K562 (cell line): ENCODE measurements around the gene CCDC194. TPM values are rescaled to one million over a fixed set of nuclear protein-coding genes. Genes with fewer than 3 reads are reported as not detected.

ENCODE experiments used
- BCOR ChIP-seq: fragments of 450-650 bp; IDR thresholded peaks from 2 replicates; pipeline ENCODE4 v1.6.1; 2016
- HDAC6 ChIP-seq: IDR thresholded peaks from 2 replicates; pipeline ENCODE4 v1.6.1; 2012; ENCODE audit warnings: low read depth, mild to moderate bottlenecking, control low read depth, inconsistent platforms, low read length, moderate library complexity
- HMG20B ChIP-seq: fragments of 250-450 bp; sonication (Bioruptor Pico); IDR thresholded peaks from 2 replicates; pipeline ENCODE4 v1.5.0; 2021; ENCODE audit warnings: mild to moderate bottlenecking
- KDM1A ChIP-seq, 2 experiments: fragments of 450-650 bp; IDR thresholded peaks; 2 replicates each; pipeline ENCODE4 v1.6.1; 2016; ENCODE audit warnings: mild to moderate bottlenecking in 2 of 2
- KDM5B ChIP-seq: fragments of 200-600 bp; sonication (generic); IDR thresholded peaks from 2 replicates; pipeline ENCODE4 v1.6.1; 2012; ENCODE audit warnings: low read depth, mild to moderate bottlenecking, moderate library complexity, low read length, control low read depth, inconsistent platforms; ENCODE audit not compliant: insufficient replicate concordance
- MCM2 ChIP-seq: fragments of 450-650 bp; IDR thresholded peaks from 2 replicates; pipeline ENCODE4 v1.6.1; 2017; ENCODE audit warnings: low read depth, mild to moderate bottlenecking
- NFE2L1 ChIP-seq: fragments of 450-650 bp; IDR thresholded peaks from 2 replicates; pipeline ENCODE4 v1.6.1; 2016; ENCODE audit warnings: missing genetic modification characterization, low read depth, mild to moderate bottlenecking, missing compliant biosample characterization, moderate library complexity, borderline replicate concordance
- RBM25 ChIP-seq: fragments of 200-400 bp; formaldehyde crosslinking; IDR thresholded peaks from 2 replicates; pipeline ENCODE4 v1.6.1; 2018; ENCODE audit warnings: low read length, low read depth, moderate library complexity; ENCODE audit not compliant: severe bottlenecking
- RBM34 ChIP-seq: fragments of 200-400 bp; formaldehyde crosslinking; IDR thresholded peaks from 2 replicates; pipeline ENCODE4 v1.6.1; 2018; ENCODE audit warnings: low read length, borderline replicate concordance; ENCODE audit not compliant: insufficient read depth
- SAFB ChIP-seq: fragments of 200-400 bp; formaldehyde crosslinking; IDR thresholded peaks from 2 replicates; pipeline ENCODE4 v1.6.1; 2017; ENCODE audit warnings: low read depth, low read length, borderline replicate concordance
- SMARCA5 ChIP-seq: fragments of 450-650 bp; IDR thresholded peaks from 2 replicates; pipeline ENCODE4 v1.6.1; 2016
- ZBTB26 ChIP-seq: fragments of 450-650 bp; formaldehyde crosslinking; IDR thresholded peaks from 2 replicates; pipeline ENCODE4 v1.4.0; 2022; ENCODE audit warnings: missing genetic modification characterization
- ZNF274 ChIP-seq: IDR thresholded peaks from 2 replicates; pipeline ENCODE4 v1.6.1; 2011; ENCODE audit warnings: low read depth, mild to moderate bottlenecking, low read length, moderate library complexity, borderline replicate concordance
- ZNF3 ChIP-seq: fragments of 250-450 bp; sonication (Bioruptor Pico); IDR thresholded peaks from 2 replicates; pipeline ENCODE4 v1.5.0; 2021; ENCODE audit warnings: mild to moderate bottlenecking, moderate library complexity
- ZNF316 ChIP-seq: fragments of 450-650 bp; IDR thresholded peaks from 2 replicates; pipeline ENCODE4 v1.6.1; 2016
- ZNF398 ChIP-seq: fragments of 250-450 bp; sonication (Bioruptor Pico); IDR thresholded peaks from 2 replicates; pipeline ENCODE4 v1.8.0; 2021; ENCODE audit warnings: moderate library complexity, mild to moderate bottlenecking, inconsistent platforms
- polyA plus RNA-seq, 8 experiments: library from polyadenylated mRNA; depleted of rRNA in 4 of 8; stranded (reverse) in 5 of 8; unstranded in 3 of 8; fragments of >200 nt; fragmentation: Nextera tagmentation in 2 of 8; fragmentation: Illumina TruSeq in 1 of 8; extraction: Ambion mirVana in 2 of 8; extraction: Trizol in 1 of 8; gene quantifications; 2 replicates each; pipeline versions ENCODE4 v1.2.1 to v1.2.3, GENCODE V29; 2011 to 2014; ENCODE audit warnings: inconsistent platforms in 1 of 8, missing spikeins in 1 of 8
- total RNA-seq, 7 experiments: library from RNA; depleted of rRNA in 6 of 7; stranded (reverse); fragments of >200 nt in 6 of 7; fragmentation: Illumina TruSeq in 2 of 7; extraction: Trizol in 2 of 7; gene quantifications; 2 replicates each; pipeline versions ENCODE4 v1.2.1 to v1.2.3, GENCODE V29; 2011 to 2021; ENCODE audit warnings: low replicate concordance in 1 of 7
- TF ChIP-seq, protein P1 (sequence below): sonication (generic); formaldehyde crosslinking; IDR thresholded peaks from 2 replicates; pipeline ENCODE4 v1.8.0; 2023; ENCODE audit warnings: mild to moderate bottlenecking, missing genetic modification reagents

The CCDC194 gene
- total and polyA plus RNA-seq, 9 of the 15 experiments (the other 6 are each of a cell fraction or from before 2014, with no cell fraction given): 0.13 to 1.3 (median 0.39) TPM; not detected in 3

DNA sequence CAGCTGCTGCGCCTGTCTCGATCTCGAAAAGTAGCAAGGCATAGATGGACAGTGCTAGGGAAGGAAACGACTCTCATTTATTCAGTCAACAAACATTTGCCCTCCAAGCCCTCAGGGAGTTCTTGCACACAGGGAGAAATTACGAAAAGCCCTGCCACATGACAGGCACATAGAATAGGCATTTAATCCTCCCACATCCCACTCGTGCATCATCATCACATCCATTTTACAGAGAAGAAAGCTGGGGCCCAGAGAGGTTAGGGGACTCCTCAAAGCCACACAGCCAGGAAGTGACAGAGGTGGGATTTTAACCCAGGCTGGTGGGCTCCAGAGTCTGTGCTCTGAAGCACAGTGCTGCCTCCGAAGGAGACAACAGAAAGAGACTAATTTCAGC, 42.9 kb upstream of the CCDC194 start (continued):
- TF ChIP-seq ZNF274 (no peak), RBM25 (peak; percentile 63), RBM34 (no peak), ZBTB26 (CRISPR knock-in tag) (no peak), HMG20B (no peak), SMARCA5 (0 out of 2 replicates have a peak, but pooled peaks have one; percentile 40), SAFB (no peak), KDM1A (IDR thresholded peaks at IDR 0.05) (peak in 1 of 2 experiments; percentile 26; a peak in 1 of 4 replicates), NFE2L1 (tag) (no peak), KDM5B (no peak), MCM2 (no peak), ZNF316 (no peak), HDAC6 (no peak), BCOR (peak; percentile 67), ZNF398 (CRISPR knock-in tag) (no peak), ZNF3 (peak; percentile 73; the same call in 1 of the 2 replicates)
- TF ChIP-seq, protein P1, sequence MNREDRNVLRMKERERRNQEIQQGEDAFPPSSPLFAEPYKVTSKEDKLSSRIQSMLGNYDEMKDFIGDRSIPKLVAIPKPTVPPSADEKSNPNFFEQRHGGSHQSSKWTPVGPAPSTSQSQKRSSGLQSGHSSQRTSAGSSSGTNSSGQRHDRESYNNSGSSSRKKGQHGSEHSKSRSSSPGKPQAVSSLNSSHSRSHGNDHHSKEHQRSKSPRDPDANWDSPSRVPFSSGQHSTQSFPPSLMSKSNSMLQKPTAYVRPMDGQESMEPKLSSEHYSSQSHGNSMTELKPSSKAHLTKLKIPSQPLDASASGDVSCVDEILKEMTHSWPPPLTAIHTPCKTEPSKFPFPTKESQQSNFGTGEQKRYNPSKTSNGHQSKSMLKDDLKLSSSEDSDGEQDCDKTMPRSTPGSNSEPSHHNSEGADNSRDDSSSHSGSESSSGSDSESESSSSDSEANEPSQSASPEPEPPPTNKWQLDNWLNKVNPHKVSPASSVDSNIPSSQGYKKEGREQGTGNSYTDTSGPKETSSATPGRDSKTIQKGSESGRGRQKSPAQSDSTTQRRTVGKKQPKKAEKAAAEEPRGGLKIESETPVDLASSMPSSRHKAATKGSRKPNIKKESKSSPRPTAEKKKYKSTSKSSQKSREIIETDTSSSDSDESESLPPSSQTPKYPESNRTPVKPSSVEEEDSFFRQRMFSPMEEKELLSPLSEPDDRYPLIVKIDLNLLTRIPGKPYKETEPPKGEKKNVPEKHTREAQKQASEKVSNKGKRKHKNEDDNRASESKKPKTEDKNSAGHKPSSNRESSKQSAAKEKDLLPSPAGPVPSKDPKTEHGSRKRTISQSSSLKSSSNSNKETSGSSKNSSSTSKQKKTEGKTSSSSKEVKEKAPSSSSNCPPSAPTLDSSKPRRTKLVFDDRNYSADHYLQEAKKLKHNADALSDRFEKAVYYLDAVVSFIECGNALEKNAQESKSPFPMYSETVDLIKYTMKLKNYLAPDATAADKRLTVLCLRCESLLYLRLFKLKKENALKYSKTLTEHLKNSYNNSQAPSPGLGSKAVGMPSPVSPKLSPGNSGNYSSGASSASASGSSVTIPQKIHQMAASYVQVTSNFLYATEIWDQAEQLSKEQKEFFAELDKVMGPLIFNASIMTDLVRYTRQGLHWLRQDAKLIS (CRISPR knock-in tag): no peak
- TF ChIP-seq, all 486 proteins: peak for 6
